ENCODE measurements around the gene TREML4. TPM values are rescaled to one million over a fixed set of nuclear protein-coding genes. Genes with fewer than 3 reads are reported as not detected.

The TREML4 gene
- total RNA-seq, 4 donors from 2014 or later = not detected

- no peak for DNase-seq (ENCODE audit: low spot score)
- no peak for ATAC-seq (ENCODE audit: low FRiP score)
- TF ChIP-seq CTCF (IDR thresholded peaks at IDR 0.05) = no peak
These were observed 52.4 kb downstream of the TREML4 start for GRCh38 chr6:41280381-41281057.

- no peak for TF ChIP-seq CTCF (IDR thresholded peaks at IDR 0.05)
- no peak for ATAC-seq (ENCODE audit: low FRiP score)
- DNase-seq (ENCODE audit: low spot score) = no peak
These were observed 55.5 kb downstream of the TREML4 start for GRCh38 chr6:41283600-41283999.

- no peak for ATAC-seq (ENCODE audit: low FRiP score)
- DNase-seq (ENCODE audit: low spot score) = no peak
- no peak for TF ChIP-seq CTCF (IDR thresholded peaks at IDR 0.05)
These were observed 56.6 kb downstream of the TREML4 start for GRCh38 chr6:41284726-41285125.

GRCh38 chr6:41286544-41287346 is 58.6 kb downstream of the TREML4 start, which contains the start of gene TREM1:
Gene TREM1, minus strand, starts transcription at chr6:41286682. Its CDS starts 27 bp downstream, at chr6:41286655.
- DNase-seq (ENCODE audit: low spot score) (no peak), ATAC-seq (ENCODE audit: low FRiP score) (no peak)
- TF ChIP-seq CTCF (IDR thresholded peaks at IDR 0.05) = no peak

DNA sequence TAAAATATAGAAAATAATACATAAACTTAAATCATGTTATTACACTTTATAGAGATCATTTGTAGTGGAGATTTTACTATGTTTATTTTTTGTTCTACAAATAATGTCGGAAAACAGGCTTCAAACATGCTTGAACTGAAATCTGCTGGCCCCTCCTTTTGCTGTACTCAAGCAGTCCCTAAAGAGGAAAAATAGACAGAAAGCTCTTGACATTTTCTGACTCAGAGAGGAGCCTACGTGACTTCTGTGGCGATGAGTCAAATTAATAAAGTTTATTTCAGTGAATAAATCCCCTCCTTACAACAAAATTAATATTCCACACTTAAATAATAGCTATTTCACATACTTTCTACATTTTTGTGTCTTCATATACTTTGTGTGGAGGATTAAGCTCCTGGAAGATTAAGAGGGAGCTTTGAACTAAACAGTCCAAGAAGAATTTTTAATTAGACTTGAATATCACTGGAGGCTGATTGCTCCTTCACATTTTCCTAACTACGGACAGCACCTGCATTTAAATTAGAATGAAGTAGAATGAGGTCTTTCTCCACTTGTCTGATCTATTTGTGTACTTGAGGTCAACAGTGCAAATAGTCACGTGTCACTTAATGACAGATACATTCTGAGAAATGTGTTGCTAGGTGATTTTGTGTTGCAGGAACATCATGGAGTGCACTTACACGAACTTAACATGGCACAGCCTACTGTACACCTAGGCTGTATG is 60.0 kb downstream of the TREML4 start:
- no peak for ATAC-seq (ENCODE audit: low FRiP score)
- no peak for DNase-seq (ENCODE audit: low spot score)
- no peak for TF ChIP-seq CTCF (IDR thresholded peaks at IDR 0.05)

Small RNA genes lying within 50 kb of the gene (small RNA-seq; reads per million reads assigned to genes)
- gene AL391903.2 (not detected), gene AL391903.3 (not detected), gene RNA5SP207 (0.77 reads per million)

Other genes with a start within 250 kb of the TREML4 start
- 1 to 10 TPM in 1 of 4 donors, under 1 TPM in 3; 0.56 to 1.9 (median 0.80) TPM for gene UNC5CL, start 189.1 kb upstream of the TREML4 start, total RNA-seq
- not detected for gene TSPO2, start 185.9 kb upstream of the TREML4 start, total RNA-seq
- gene APOBEC2, start 175.1 kb upstream of the TREML4 start, total RNA-seq = not detected
- 10 to 100 TPM in 2 of 4 donors, 1 to 10 TPM in 2; 7.2 to 19.5 (median 12.3) TPM for gene OARD1, start 156.0 kb upstream of the TREML4 start, total RNA-seq
- 10 to 100 TPM; 16.3 to 25.9 (median 21.1) TPM for gene NFYA, start 155.4 kb upstream of the TREML4 start, total RNA-seq
- 1 to 10 TPM in 1 of 4 donors, under 1 TPM in 1, not detected in 2; 0.56 to 5.3 TPM for gene TREML1, start 74.0 kb upstream of the TREML4 start, total RNA-seq
- gene TREM2, start 65.2 kb upstream of the TREML4 start, total RNA-seq = 100 to 1,000 TPM in 1 of 4 donors, 1 to 10 TPM in 2, not detected in 1; 3.1 to 119 (median 6.8) TPM
- 1 to 10 TPM in 1 of 4 donors, under 1 TPM in 3; 0.19 to 4.3 (median 0.34) TPM for gene TREML2, start 27.2 kb upstream of the TREML4 start, total RNA-seq
- 10 to 100 TPM in 1 of 4 donors, 1 to 10 TPM in 3; 5.8 to 20.2 (median 8.6) TPM for gene TREM1, start 58.3 kb downstream of the TREML4 start, total RNA-seq
- not detected for gene NCR2, start 107.3 kb downstream of the TREML4 start, total RNA-seq